Esophagus squamous epithelium (tissue), 4 donors: ENCODE data around the gene METTL14.

Source experiments
- POLR2A ChIP-seq, 4 donors: fragments of 450-650 bp; IDR thresholded peaks; one replicate each; pipeline ENCODE4 v1.6.1; 2017; ENCODE audit warnings: antibody characterized with exemption in 4 of 4, mild to moderate bottlenecking in 4 of 4, moderate library complexity in 3 of 4
- TF ChIP-seq, protein P1 (sequence below), 6 experiments: fragments of 450-650 bp in 4 of 6; fragments of 200-600 bp in 2 of 6; sonication (generic) in 2 of 6; IDR thresholded peaks; one replicate each; pipeline ENCODE4 v1.5.1; 2016 to 2019; ENCODE audit warnings: antibody characterized with exemption in 6 of 6, mild to moderate bottlenecking in 4 of 6, moderate library complexity in 4 of 6

DNA sequence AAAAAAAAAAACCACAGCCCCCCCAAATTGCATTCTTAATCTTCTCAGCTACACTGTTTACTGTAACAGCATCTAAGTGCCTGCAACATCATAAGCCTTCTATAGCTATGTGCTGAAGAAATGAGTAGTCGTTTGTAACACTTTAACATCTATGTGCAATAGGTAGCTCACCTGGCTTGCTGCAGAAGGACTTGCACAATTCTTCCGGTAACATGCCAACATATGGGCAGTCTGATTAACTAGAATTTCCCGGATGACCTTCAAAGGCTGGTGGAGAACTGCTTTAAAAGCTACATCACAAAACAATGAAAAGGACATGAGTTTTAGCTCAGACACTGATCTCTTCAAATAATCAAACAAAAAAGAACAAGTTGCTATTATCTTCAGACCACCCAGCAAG, 52.9 kb downstream of the METTL14 start:
- TF ChIP-seq, protein P1, sequence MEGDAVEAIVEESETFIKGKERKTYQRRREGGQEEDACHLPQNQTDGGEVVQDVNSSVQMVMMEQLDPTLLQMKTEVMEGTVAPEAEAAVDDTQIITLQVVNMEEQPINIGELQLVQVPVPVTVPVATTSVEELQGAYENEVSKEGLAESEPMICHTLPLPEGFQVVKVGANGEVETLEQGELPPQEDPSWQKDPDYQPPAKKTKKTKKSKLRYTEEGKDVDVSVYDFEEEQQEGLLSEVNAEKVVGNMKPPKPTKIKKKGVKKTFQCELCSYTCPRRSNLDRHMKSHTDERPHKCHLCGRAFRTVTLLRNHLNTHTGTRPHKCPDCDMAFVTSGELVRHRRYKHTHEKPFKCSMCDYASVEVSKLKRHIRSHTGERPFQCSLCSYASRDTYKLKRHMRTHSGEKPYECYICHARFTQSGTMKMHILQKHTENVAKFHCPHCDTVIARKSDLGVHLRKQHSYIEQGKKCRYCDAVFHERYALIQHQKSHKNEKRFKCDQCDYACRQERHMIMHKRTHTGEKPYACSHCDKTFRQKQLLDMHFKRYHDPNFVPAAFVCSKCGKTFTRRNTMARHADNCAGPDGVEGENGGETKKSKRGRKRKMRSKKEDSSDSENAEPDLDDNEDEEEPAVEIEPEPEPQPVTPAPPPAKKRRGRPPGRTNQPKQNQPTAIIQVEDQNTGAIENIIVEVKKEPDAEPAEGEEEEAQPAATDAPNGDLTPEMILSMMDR (IDR thresholded peaks at IDR 0.05): no peak
- TF ChIP-seq POLR2A (IDR thresholded peaks at IDR 0.05): no peak
